Measurements from ENCODE around the gene GNAT2.

- no peak for TF ChIP-seq CTCF (IDR thresholded peaks at IDR 0.05; ENCODE audit: low read length)
- TF ChIP-seq EZH2 (IDR thresholded peaks at IDR 0.05; ENCODE audit: borderline replicate concordance, low read length): no peak
Observed at GRCh38 chr1:109654519-109654918, 35.1 kb upstream of the GNAT2 start.
